ENCODE measurements around the gene HOXC6. TPM values are rescaled to one million over a fixed set of nuclear protein-coding genes. Genes with fewer than 3 reads are reported as not detected.

The HOXC6 gene
- total RNA-seq, 1 donor: 7.2 TPM

DNA sequence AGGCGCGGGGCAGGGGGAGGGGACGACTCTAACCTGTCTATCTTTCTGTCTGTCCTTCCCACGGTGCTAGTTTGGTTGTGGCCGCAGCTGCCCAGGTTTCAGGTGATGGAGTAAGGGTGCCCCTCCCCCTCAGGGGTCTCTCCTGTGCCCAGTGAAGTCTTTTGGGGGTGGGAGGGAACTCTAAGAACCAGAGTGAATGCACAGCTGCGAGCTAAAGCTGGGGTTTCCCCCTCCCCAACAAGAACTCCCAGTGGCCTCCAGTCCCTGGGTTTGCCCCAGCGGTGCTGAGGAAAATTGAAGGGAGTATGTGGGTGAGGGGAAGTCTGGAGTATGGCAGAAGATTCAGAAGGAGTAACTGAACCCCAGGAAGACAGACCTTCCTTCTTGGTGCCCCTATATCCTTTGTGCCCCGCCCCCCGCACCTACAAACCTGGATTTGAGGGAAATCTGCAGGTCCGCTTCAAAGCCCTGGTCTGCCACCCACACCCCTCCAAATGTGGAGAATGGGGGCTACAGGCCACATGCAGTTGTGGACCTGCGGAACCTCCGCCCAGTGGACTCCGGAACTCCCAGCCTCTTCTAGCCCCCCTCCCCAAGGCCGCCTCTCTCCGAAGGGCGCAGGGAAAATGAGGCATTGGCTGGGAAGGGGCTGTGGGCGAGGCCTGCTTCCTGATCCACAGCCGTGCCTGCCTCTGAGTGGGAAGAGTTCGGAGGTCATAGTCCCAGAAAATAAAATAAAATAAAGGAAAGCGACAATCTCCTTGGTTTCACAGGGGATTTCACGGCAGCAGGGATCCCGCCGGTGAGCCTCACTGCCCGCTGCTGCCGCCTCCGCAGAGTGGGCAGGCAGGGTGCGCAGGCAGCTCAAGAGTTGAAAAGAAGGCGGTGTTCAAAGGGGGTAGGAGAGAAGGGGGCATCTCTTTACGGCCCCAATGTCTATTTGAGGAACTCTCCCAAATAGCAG lies 31.7 kb upstream of the HOXC6 start:
- H3K4me3 ChIP-seq (ENCODE audit: insufficient read depth, low read length): peak overlapping the region; percentile 83
- peaks cover 20% of the 10 kb centered on the region for H4K20me1 ChIP-seq (ENCODE audit: insufficient read depth, low read length)
- H3K36me3 ChIP-seq (ENCODE audit: insufficient read depth, low read length): no peaks in the 10 kb centered on the region
- H3K4me2 ChIP-seq (ENCODE audit: insufficient read depth, low read length): peak overlapping the region; percentile 88
- H3K27ac ChIP-seq (ENCODE audit: low read depth, low read length): peak overlapping the region; percentile 91
- peak overlapping the region; percentile 72 for H2AFZ ChIP-seq (ENCODE audit: low read length)
- TF ChIP-seq, protein P1, sequence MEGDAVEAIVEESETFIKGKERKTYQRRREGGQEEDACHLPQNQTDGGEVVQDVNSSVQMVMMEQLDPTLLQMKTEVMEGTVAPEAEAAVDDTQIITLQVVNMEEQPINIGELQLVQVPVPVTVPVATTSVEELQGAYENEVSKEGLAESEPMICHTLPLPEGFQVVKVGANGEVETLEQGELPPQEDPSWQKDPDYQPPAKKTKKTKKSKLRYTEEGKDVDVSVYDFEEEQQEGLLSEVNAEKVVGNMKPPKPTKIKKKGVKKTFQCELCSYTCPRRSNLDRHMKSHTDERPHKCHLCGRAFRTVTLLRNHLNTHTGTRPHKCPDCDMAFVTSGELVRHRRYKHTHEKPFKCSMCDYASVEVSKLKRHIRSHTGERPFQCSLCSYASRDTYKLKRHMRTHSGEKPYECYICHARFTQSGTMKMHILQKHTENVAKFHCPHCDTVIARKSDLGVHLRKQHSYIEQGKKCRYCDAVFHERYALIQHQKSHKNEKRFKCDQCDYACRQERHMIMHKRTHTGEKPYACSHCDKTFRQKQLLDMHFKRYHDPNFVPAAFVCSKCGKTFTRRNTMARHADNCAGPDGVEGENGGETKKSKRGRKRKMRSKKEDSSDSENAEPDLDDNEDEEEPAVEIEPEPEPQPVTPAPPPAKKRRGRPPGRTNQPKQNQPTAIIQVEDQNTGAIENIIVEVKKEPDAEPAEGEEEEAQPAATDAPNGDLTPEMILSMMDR (IDR thresholded peaks at IDR 0.05; ENCODE audit: extremely low read depth, low read depth, low read length): peak; percentile 6
- DNase-seq (ENCODE audit: insufficient read length, low spot score, missing footprints): peak; percentile 90
- peaks cover 98% of the 10 kb centered on the region for H3K79me2 ChIP-seq (ENCODE audit: insufficient read depth, low read length)
- no peaks in the 10 kb centered on the region for H3K9me3 ChIP-seq (ENCODE audit: low read depth, low read length)
- H3K4me1 ChIP-seq (ENCODE audit: insufficient read depth, low read length): peaks cover 46% of the 10 kb centered on the region
- no peaks in the 10 kb centered on the region for H3K27me3 ChIP-seq (ENCODE audit: insufficient read depth, low read length)

DNA sequence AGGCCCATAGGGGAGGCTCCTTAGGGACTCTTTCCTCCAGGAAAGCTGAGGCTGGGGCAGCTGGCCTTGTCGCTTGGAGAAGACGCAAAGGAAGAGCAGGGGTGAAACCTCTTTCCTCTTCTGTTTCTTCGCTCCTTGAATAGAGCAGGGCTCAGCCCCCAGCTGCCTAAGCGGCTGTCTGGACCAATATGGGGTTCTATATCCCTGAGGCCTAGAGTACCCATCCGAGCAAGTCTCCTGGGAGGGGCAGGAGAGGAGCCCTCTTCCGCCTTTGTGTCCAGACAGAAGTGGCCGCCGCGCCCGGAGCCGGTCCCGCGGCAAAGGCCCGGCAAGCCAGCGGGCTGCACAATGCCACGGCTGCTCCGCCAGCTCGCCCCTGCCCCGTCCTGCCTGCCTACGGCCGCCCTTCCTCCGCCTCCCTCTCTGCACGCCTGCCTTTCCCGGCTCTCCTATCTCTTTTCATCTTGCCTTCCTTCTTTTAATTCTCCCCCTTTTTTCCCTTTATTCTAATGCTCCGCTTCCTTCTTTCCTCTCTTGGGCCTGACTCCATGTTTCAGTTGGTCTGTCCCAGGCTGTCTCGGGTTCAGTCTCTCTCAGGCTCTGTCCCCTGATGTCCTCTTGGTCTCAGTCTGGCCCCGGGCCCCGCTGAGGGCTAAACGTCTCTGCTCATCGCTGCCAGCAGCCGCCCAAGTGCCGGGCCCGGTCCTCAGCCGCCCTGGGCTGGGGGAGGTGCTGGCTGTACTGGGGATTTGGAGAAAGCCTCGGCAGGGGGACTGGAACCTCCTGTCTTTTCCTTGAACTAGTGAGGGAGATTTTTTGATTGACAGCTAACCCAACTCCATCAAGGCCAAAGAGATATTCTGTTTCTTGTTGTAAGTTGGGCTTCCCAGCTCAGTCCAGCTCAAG lies 30.8 kb upstream of the HOXC6 start:
- Histone ChIP-seq H3K4me1 (ENCODE audit: insufficient read depth, low read length) (peaks cover 48% of the 10 kb centered on the region), H3K9me3 (ENCODE audit: low read depth, low read length) (no peaks in the 10 kb centered on the region), H3K4me3 (ENCODE audit: insufficient read depth, low read length) (peak overlapping the region; percentile 83), H4K20me1 (ENCODE audit: insufficient read depth, low read length) (peaks cover 12% of the 10 kb centered on the region), H2AFZ (ENCODE audit: low read length) (peak overlapping the region; percentile 42), H3K79me2 (ENCODE audit: insufficient read depth, low read length) (peaks cover 98% of the 10 kb centered on the region), H3K27ac (ENCODE audit: low read depth, low read length) (peak overlapping the region; percentile 91), H3K4me2 (ENCODE audit: insufficient read depth, low read length) (peak overlapping the region; percentile 88), H3K36me3 (ENCODE audit: insufficient read depth, low read length) (peaks cover 3% of the 10 kb centered on the region), H3K27me3 (ENCODE audit: insufficient read depth, low read length) (no peaks in the 10 kb centered on the region)
- DNase-seq (ENCODE audit: insufficient read length, low spot score, missing footprints): peak; percentile 86
- TF ChIP-seq, protein P1 (IDR thresholded peaks at IDR 0.05; ENCODE audit: extremely low read depth, low read depth, low read length): no peak

DNA sequence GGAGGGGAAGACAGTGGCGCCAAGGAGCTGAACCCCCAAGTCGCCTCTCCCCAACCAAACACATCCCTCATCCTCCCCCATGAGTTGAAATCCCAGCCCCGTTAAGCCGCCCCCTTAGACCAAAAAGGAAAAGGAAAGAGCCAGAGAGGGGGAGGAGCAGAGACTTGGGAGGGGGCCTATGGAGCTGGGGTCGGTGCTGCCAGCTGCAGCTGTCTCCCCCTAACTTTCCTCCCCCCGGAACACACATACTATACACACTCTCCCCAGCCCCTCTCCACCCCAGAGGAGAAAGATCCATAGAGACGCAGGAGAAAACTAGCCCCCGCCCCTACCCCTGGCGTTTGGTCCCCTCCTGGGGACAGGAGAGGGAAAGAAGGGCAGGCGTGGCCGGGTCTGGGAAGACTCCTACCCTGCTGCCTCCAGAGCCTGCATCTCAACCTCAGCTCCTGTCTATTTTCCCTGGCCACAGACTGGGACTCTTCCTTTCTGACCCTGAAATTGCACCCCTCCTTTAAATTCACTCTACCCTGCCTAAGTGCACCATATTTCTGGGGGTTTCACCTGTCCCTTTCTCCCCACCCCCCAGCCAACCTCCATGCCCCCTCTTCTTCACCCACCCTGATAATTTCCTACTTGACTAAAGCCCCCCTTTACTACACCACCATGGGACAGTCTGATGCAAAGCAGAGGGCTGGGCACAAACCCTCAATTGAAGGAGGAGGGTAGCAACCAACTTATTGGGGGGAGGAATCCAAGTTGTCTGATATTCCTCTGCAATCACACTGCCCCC lies 29.9 kb upstream of the HOXC6 start:
- TF ChIP-seq, protein P1 (IDR thresholded peaks at IDR 0.05; ENCODE audit: extremely low read depth, low read depth, low read length): no peak
- Histone ChIP-seq H3K4me3 (ENCODE audit: insufficient read depth, low read length) (peak overlapping the region; percentile 83), H3K4me2 (ENCODE audit: insufficient read depth, low read length) (peak overlapping the region; percentile 88), H3K27ac (ENCODE audit: low read depth, low read length) (peak overlapping the region; percentile 91), H3K79me2 (ENCODE audit: insufficient read depth, low read length) (peaks cover 97% of the 10 kb centered on the region), H3K4me1 (ENCODE audit: insufficient read depth, low read length) (peaks cover 48% of the 10 kb centered on the region), H4K20me1 (ENCODE audit: insufficient read depth, low read length) (peaks cover 9% of the 10 kb centered on the region), H3K9me3 (ENCODE audit: low read depth, low read length) (no peaks in the 10 kb centered on the region), H2AFZ (ENCODE audit: low read length) (no peak overlapping the region), H3K27me3 (ENCODE audit: insufficient read depth, low read length) (no peaks in the 10 kb centered on the region), H3K36me3 (ENCODE audit: insufficient read depth, low read length) (peaks cover 10% of the 10 kb centered on the region)
- no peak for DNase-seq (ENCODE audit: insufficient read length, low spot score, missing footprints)
